Astrocyte of the spinal cord (primary cell): ENCODE results near the gene IFT81.
A peak's percentile ranks its signal among the peaks of the same experiment; 100 is the strongest.

Source experiments
- DNase-seq: peaks from one replicate; pipeline ENCODE4 v3.0.0; 2011; ENCODE audit warnings: low read depth, low spot score
- H3K4me3 ChIP-seq: 2 replicates; pipeline ENCODE4 v1.5.1; 2011; ENCODE audit warnings: low read depth, mild to moderate bottlenecking, low read length, moderate library complexity
- CTCF ChIP-seq: IDR thresholded peaks from 2 replicates; pipeline ENCODE4 v1.5.1; 2012; ENCODE audit warnings: low read depth, mild to moderate bottlenecking, low read length, inconsistent platforms
- in situ Hi-C: cut with HindIII; loops from 2 replicates; pipeline ENCODE4 v1.10.0; 2017; ENCODE audit warnings: low sequenced_read_pairs

The IFT81 gene

GRCh38 chr12:110179291-110179690 is 55.1 kb downstream of the IFT81 start:
- in situ Hi-C loops: no loop called here

GRCh38 chr12:110180591-110181005 is 56.4 kb downstream of the IFT81 start:
- in situ Hi-C loops: no loop called here
- peak; percentile 30 for DNase-seq
- TF ChIP-seq CTCF: no peak
- H3K4me3 ChIP-seq: no peak overlapping the region

More at GRCh38 chr12:110179291-110179690, 55.1 kb downstream of the IFT81 start:
- no peak for TF ChIP-seq CTCF
- no peak overlapping the region for H3K4me3 ChIP-seq
- DNase-seq: peak; percentile 49

GRCh38 chr12:110182281-110182680 is 58.1 kb downstream of the IFT81 start:
- in situ Hi-C loops: no loop called here
- H3K4me3 ChIP-seq: no peak overlapping the region
- DNase-seq: no peak
- TF ChIP-seq CTCF: no peak

- TF ChIP-seq CTCF: no peak
- in situ Hi-C loops: no loop called here
- no peak for DNase-seq
Measured at GRCh38 chr12:110183386-110183785, 59.2 kb downstream of the IFT81 start.

GRCh38 chr12:110185626-110186025 is 61.5 kb downstream of the IFT81 start:
- in situ Hi-C loops: no loop called here
- H3K4me3 ChIP-seq: no peak overlapping the region
- no peak for DNase-seq
- no peak for TF ChIP-seq CTCF

More at GRCh38 chr12:110183386-110183785, 59.2 kb downstream of the IFT81 start:
- no peak overlapping the region for H3K4me3 ChIP-seq

GRCh38 chr12:110186059-110186458 is 61.9 kb downstream of the IFT81 start:
- in situ Hi-C loops: no loop called here

More at GRCh38 chr12:110186059-110186458, 61.9 kb downstream of the IFT81 start:
- no peak overlapping the region for H3K4me3 ChIP-seq
- TF ChIP-seq CTCF: no peak
- DNase-seq: no peak
